HEK293T (cell line): ENCODE measurements around the gene CYP19A1.

ENCODE experiments used
- CTCF ChIA-PET: fragments of 350-600 bp; formaldehyde crosslinking; extraction: SDS; loops from one replicate; lab custom pipeline; 2021; ENCODE audit warnings: antibody characterized with exemption, inconsistent platforms; lab: Yijun Ruan, JAX
- POLR2A ChIA-PET: fragments of 350-600 bp; formaldehyde crosslinking; extraction: SDS; loops from one replicate; lab custom pipeline; 2020; ENCODE audit warnings: antibody characterized with exemption, inconsistent platforms; lab: Yijun Ruan, JAX
- DNase-seq: peaks from one replicate; pipeline ENCODE4 v3.0.0; 2012; ENCODE audit warnings: mixed read lengths; ENCODE audit errors: extremely low spot score
- ARNT ChIP-seq: fragments of 450-650 bp; IDR thresholded peaks from 2 replicates; pipeline ENCODE4 v1.6.1; 2017; ENCODE audit warnings: mild to moderate bottlenecking
- BHLHE40 ChIP-seq: fragments of 450-650 bp; IDR thresholded peaks from 2 replicates; pipeline ENCODE4 v1.6.1; 2016; ENCODE audit warnings: mild to moderate bottlenecking, moderate library complexity, borderline replicate concordance
- CTBP1 ChIP-seq: fragments of 450-650 bp; IDR thresholded peaks from 2 replicates; pipeline ENCODE4 v1.6.1; 2016; ENCODE audit warnings: borderline replicate concordance
- ELF4 ChIP-seq: fragments of 450-650 bp; IDR thresholded peaks from 2 replicates; pipeline ENCODE4 v1.6.1; 2017; ENCODE audit warnings: antibody characterized with exemption
- FOXA1 ChIP-seq: fragments of 450-650 bp; IDR thresholded peaks from 2 replicates; pipeline ENCODE4 v1.6.1; 2016; ENCODE audit warnings: mild to moderate bottlenecking
- FOXK2 ChIP-seq: fragments of 450-650 bp; IDR thresholded peaks from 2 replicates; pipeline ENCODE4 v1.6.1; 2016; ENCODE audit warnings: mild to moderate bottlenecking
- FOXM1 ChIP-seq: fragments of 450-650 bp; IDR thresholded peaks from 2 replicates; pipeline ENCODE4 v1.6.1; 2017; ENCODE audit warnings: mild to moderate bottlenecking, borderline replicate concordance
- HDGF ChIP-seq: fragments of 450-650 bp; IDR thresholded peaks from 2 replicates; pipeline ENCODE4 v1.6.1; 2017; ENCODE audit warnings: antibody characterized with exemption, borderline replicate concordance
- L3MBTL2 ChIP-seq: fragments of 450-650 bp; conservative IDR thresholded peaks from 2 replicates; pipeline ENCODE4 v1.6.1; 2016; ENCODE audit warnings: mild to moderate bottlenecking
- LEF1 ChIP-seq: fragments of 450-650 bp; IDR thresholded peaks from 2 replicates; pipeline ENCODE4 v1.6.1; 2017; ENCODE audit warnings: mild to moderate bottlenecking, borderline replicate concordance
- NFRKB ChIP-seq: fragments of 450-650 bp; IDR thresholded peaks from 2 replicates; pipeline ENCODE4 v1.6.1; 2016; ENCODE audit warnings: mild to moderate bottlenecking, moderate library complexity
- PKNOX1 ChIP-seq: fragments of 450-650 bp; IDR thresholded peaks from 2 replicates; pipeline ENCODE4 v1.6.1; 2016
- SP1 ChIP-seq: fragments of 450-650 bp; IDR thresholded peaks from 2 replicates; pipeline ENCODE4 v1.6.1; 2017
- SUZ12 ChIP-seq: fragments of 450-650 bp; IDR thresholded peaks from 2 replicates; pipeline ENCODE4 v1.6.1; 2016; ENCODE audit warnings: mild to moderate bottlenecking
- TARDBP ChIP-seq: fragments of 450-650 bp; IDR thresholded peaks from 2 replicates; pipeline ENCODE4 v1.6.1; 2016
- ZNF384 ChIP-seq: fragments of 450-650 bp; IDR thresholded peaks from 2 replicates; pipeline ENCODE4 v1.6.1; 2016

The CYP19A1 gene

GRCh38 chr15:51184627-51185026, 153.8 kb downstream of the CYP19A1 start:
- POLR2A ChIA-PET, result no interaction called here
- CTCF ChIA-PET, result interaction anchor here (0.8 to 2.1 kb wide), 2 partner anchors 8 to 217 kb away, joined by 3 to 7 read pairs; no protein-coding TSS in a partner anchor
- no peak for DNase-seq
- TF ChIP-seq HDGF, result no peak
- TF ChIP-seq LEF1, result no peak
- no peak for TF ChIP-seq SUZ12
- TF ChIP-seq ARNT, result no peak
- TF ChIP-seq NFRKB, result no peak
- no peak for TF ChIP-seq CTBP1
- no peak for TF ChIP-seq L3MBTL2
- TF ChIP-seq SP1, result no peak
- TF ChIP-seq BHLHE40, result no peak
- TF ChIP-seq ELF4, result no peak
- no peak for TF ChIP-seq FOXM1
- TF ChIP-seq ZNF384, result no peak
- no peak for TF ChIP-seq TARDBP
- no peak for TF ChIP-seq FOXA1
- no peak for TF ChIP-seq FOXK2
- no peak for TF ChIP-seq PKNOX1

- no peak for DNase-seq
- TF ChIP-seq CTBP1 (no peak), ZNF384 (no peak), FOXK2 (no peak), SP1 (no peak), FOXA1 (no peak), LEF1 (no peak), HDGF (no peak)
- CTCF ChIA-PET, result interaction anchor here (1.0 to 2.1 kb wide), 2 partner anchors 10 to 198 kb away, joined by 3 to 7 read pairs; no protein-coding TSS in a partner anchor
- POLR2A ChIA-PET, result no interaction called here
These were observed 155.3 kb downstream of the CYP19A1 start for GRCh38 chr15:51183076-51183475.

GRCh38 chr15:51181905-51182304, 156.5 kb downstream of the CYP19A1 start:
- ChIA-PET CTCF (no interaction called here), POLR2A (no interaction called here)
- no peak for DNase-seq
- TF ChIP-seq PKNOX1 (no peak), ARNT (no peak), FOXA1 (no peak), LEF1 (no peak), ELF4 (no peak), SUZ12 (no peak), ZNF384 (no peak), FOXM1 (no peak), CTBP1 (no peak)

- ChIA-PET CTCF (no interaction called here), POLR2A (no interaction called here)
- TF ChIP-seq LEF1, result no peak
- no peak for TF ChIP-seq L3MBTL2
- no peak for TF ChIP-seq FOXM1
- no peak for TF ChIP-seq BHLHE40
- TF ChIP-seq ARNT, result no peak
- no peak for TF ChIP-seq HDGF
- TF ChIP-seq FOXK2, result no peak
- TF ChIP-seq FOXA1, result no peak
- TF ChIP-seq CTBP1, result no peak
- TF ChIP-seq PKNOX1, result no peak
- no peak for TF ChIP-seq ZNF384
- no peak for TF ChIP-seq SUZ12
- TF ChIP-seq NFRKB, result no peak
- no peak for DNase-seq
These were observed 157.2 kb downstream of the CYP19A1 start for GRCh38 chr15:51181221-51181620.

- no peak for TF ChIP-seq L3MBTL2
- no peak for TF ChIP-seq HDGF
- no peak for TF ChIP-seq TARDBP
- TF ChIP-seq SUZ12, result no peak
- no peak for TF ChIP-seq BHLHE40
- TF ChIP-seq PKNOX1, result no peak
- no peak for TF ChIP-seq NFRKB
- no peak for TF ChIP-seq FOXA1
- TF ChIP-seq LEF1, result no peak
- no peak for TF ChIP-seq ELF4
- POLR2A ChIA-PET, result no interaction called here
- DNase-seq, result no peak
- CTCF ChIA-PET, result no interaction called here
These were observed 157.9 kb downstream of the CYP19A1 start for GRCh38 chr15:51180534-51180933.

- ChIA-PET CTCF (no interaction called here), POLR2A (no interaction called here)
- TF ChIP-seq SP1 (no peak), L3MBTL2 (no peak), HDGF (no peak), NFRKB (no peak), ZNF384 (no peak), FOXM1 (no peak), ARNT (no peak), CTBP1 (no peak)
- DNase-seq, result no peak
These were observed 158.4 kb downstream of the CYP19A1 start for GRCh38 chr15:51180011-51180410.
